WTC11 (cell line): ENCODE data around the gene FOXG1. TPM values are rescaled to one million over a fixed set of nuclear protein-coding genes. Genes with fewer than 3 reads are reported as not detected.

Experiments used
- ATAC-seq: fragments of 200-7000 bp; cut with Tn5 transposase; 2 replicates; pipeline ENCODE4 v1.10.0; 2021; ENCODE audit warnings: mild to moderate bottlenecking, moderate library complexity
- CTCF ChIA-PET: fragments of 300-600 bp; sonication (Branson Sonifier 250); formaldehyde crosslinking; loops from one replicate; lab custom pipeline; 2021; ENCODE audit warnings: antibody characterized with exemption; lab: Charles Lee
- POLR2A ChIA-PET: fragments of 350-600 bp; sonication (Branson Sonifier 250); formaldehyde crosslinking; loops from one replicate; lab custom pipeline; 2021; ENCODE audit warnings: antibody characterized with exemption; lab: Charles Lee
- DNase-seq: peaks from one replicate; pipeline ENCODE4 v3.0.0; 2021; ENCODE audit warnings: low spot score
- H3K27ac Mint-ChIP-seq: 2 replicates; pipeline ENCODE4 v1.8.0; 2021; ENCODE audit warnings: mixed read lengths
- H3K27me3 Mint-ChIP-seq: 2 replicates; pipeline ENCODE4 v1.8.0; 2021; ENCODE audit warnings: low read depth, mild to moderate bottlenecking, moderate library complexity, mixed read lengths
- H3K36me3 Mint-ChIP-seq: 2 replicates; pipeline ENCODE4 v1.8.0; 2021; ENCODE audit warnings: mixed read lengths
- H3K4me1 Mint-ChIP-seq: 2 replicates; pipeline ENCODE4 v1.8.0; 2022; ENCODE audit warnings: mixed read lengths
- H3K4me3 Mint-ChIP-seq: 2 replicates; pipeline ENCODE4 v1.8.0; 2021; ENCODE audit warnings: mild to moderate bottlenecking, moderate library complexity, mixed read lengths
- H3K9me3 Mint-ChIP-seq: 2 replicates; pipeline ENCODE4 v1.8.0; 2021; ENCODE audit warnings: mixed read lengths
- AR ChIP-seq: fragments of 250-450 bp; sonication (Bioruptor Pico); IDR thresholded peaks from 2 replicates; pipeline ENCODE4 v1.9.0; 2021; ENCODE audit warnings: mild to moderate bottlenecking
- CDX4 ChIP-seq: fragments of 250-450 bp; sonication (Bioruptor Pico); IDR thresholded peaks from 2 replicates; pipeline ENCODE4 v1.9.0; 2021; ENCODE audit warnings: moderate library complexity, mild to moderate bottlenecking, inconsistent platforms, borderline replicate concordance
- FOXP1 ChIP-seq: sonication (generic); formaldehyde crosslinking; IDR thresholded peaks from 2 replicates; pipeline ENCODE4 v1.8.0; 2022; ENCODE audit warnings: missing genetic modification reagents, mild to moderate bottlenecking, moderate library complexity, borderline replicate concordance
- KAT7 ChIP-seq: sonication (generic); formaldehyde crosslinking; IDR thresholded peaks from 2 replicates; pipeline ENCODE4 v1.8.1; 2023; ENCODE audit warnings: missing genetic modification reagents, mild to moderate bottlenecking, borderline replicate concordance
- MLX ChIP-seq: sonication (generic); formaldehyde crosslinking; IDR thresholded peaks from 2 replicates; pipeline ENCODE4 v1.8.1; 2023; ENCODE audit warnings: mild to moderate bottlenecking, missing genetic modification reagents, moderate library complexity
- MXD4 ChIP-seq: fragments of 250-450 bp; sonication (Bioruptor Pico); IDR thresholded peaks from 2 replicates; pipeline ENCODE4 v1.8.0; 2021; ENCODE audit warnings: mild to moderate bottlenecking, moderate library complexity, borderline replicate concordance
- MYBL2 ChIP-seq: sonication (generic); formaldehyde crosslinking; IDR thresholded peaks from 2 replicates; pipeline ENCODE4 v1.8.1; 2023; ENCODE audit warnings: mild to moderate bottlenecking, moderate library complexity, missing genetic modification reagents
- NFATC4 ChIP-seq: fragments of 250-450 bp; sonication (Bioruptor Pico); IDR thresholded peaks from 2 replicates; pipeline ENCODE4 v1.9.0; 2021; ENCODE audit warnings: mild to moderate bottlenecking
- OVOL2 ChIP-seq: fragments of 250-450 bp; sonication (Bioruptor Pico); IDR thresholded peaks from 2 replicates; pipeline ENCODE4 v1.9.0; 2021; ENCODE audit warnings: mild to moderate bottlenecking, borderline replicate concordance
- RORB ChIP-seq: fragments of 250-450 bp; sonication (Bioruptor Pico); IDR thresholded peaks from 2 replicates; pipeline ENCODE4 v1.9.0; 2021; ENCODE audit warnings: mild to moderate bottlenecking
- TCF7 ChIP-seq: sonication (generic); formaldehyde crosslinking; IDR thresholded peaks from 2 replicates; pipeline ENCODE4 v1.8.0; 2022; ENCODE audit warnings: mild to moderate bottlenecking, low read depth, missing genetic modification reagents, moderate library complexity
- USF2 ChIP-seq: sonication (generic); formaldehyde crosslinking; IDR thresholded peaks from 2 replicates; pipeline ENCODE4 v1.8.1; 2023; ENCODE audit warnings: mild to moderate bottlenecking, missing genetic modification reagents, moderate library complexity
- ZBTB43 ChIP-seq: sonication (generic); formaldehyde crosslinking; IDR thresholded peaks from 2 replicates; pipeline ENCODE4 v1.8.1; 2023; ENCODE audit warnings: mild to moderate bottlenecking, missing genetic modification reagents
- ZNF138 ChIP-seq: sonication (generic); formaldehyde crosslinking; conservative IDR thresholded peaks from 2 replicates; pipeline ENCODE4 v1.8.1; 2022; ENCODE audit warnings: mild to moderate bottlenecking, moderate library complexity, missing genetic modification reagents
- ZNF219 ChIP-seq: sonication (generic); formaldehyde crosslinking; IDR thresholded peaks from 2 replicates; pipeline ENCODE4 v1.8.0; 2023; ENCODE audit warnings: missing genetic modification reagents, mild to moderate bottlenecking, borderline replicate concordance
- ZNF232 ChIP-seq: sonication (generic); formaldehyde crosslinking; IDR thresholded peaks from 2 replicates; pipeline ENCODE4 v1.8.0; 2022; ENCODE audit warnings: mild to moderate bottlenecking, missing genetic modification reagents
- total RNA-seq: library from RNA; stranded (reverse); gene quantifications from 3 replicates; pipeline ENCODE4 v1.2.3, GENCODE V29; 2021
- TF ChIP-seq, protein P1 (sequence below): sonication (generic); formaldehyde crosslinking; IDR thresholded peaks from 2 replicates; pipeline ENCODE4 v1.8.0; 2022; ENCODE audit warnings: mild to moderate bottlenecking, missing genetic modification reagents
- TF ChIP-seq, protein P2 (sequence below): sonication (generic); formaldehyde crosslinking; IDR thresholded peaks from 2 replicates; pipeline ENCODE4 v1.8.0; 2022; ENCODE audit warnings: mild to moderate bottlenecking, missing genetic modification reagents
- TF ChIP-seq, protein P3 (sequence below): fragments of 200-600 bp; IDR thresholded peaks from 2 replicates; pipeline ENCODE4 v1.8.0; 2022; ENCODE audit warnings: antibody characterized with exemption
- TF ChIP-seq, protein P4 (sequence below): sonication (generic); formaldehyde crosslinking; IDR thresholded peaks from 2 replicates; pipeline ENCODE4 v1.8.1; 2023; ENCODE audit warnings: mild to moderate bottlenecking, moderate library complexity, missing genetic modification reagents

FOXG1 gene
- total RNA-seq, 1 experiment from 2014 or later = 0.09 TPM

DNA sequence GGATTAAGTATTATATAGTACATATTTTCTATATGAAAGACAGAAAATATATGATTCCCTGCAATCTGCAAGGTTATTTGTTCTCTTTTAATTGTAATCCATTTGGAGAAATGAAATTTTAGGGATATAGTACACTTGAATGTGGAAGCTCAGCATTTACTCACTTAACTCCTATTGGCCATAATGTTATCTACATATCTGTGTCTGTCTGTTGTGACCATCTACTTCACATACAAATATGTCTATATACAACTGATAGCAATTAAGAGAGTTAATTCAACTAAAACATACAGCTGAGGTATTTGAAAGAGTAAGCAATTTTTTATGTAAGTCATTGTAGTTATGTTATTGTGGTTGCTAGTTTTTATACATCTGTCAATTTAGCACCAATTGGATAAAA is 12.9 kb downstream of the FOXG1 start:
- DNase-seq = no peak
- Mint-ChIP-seq H3K27me3 (peaks cover 100% of the 10 kb centered on the region), H3K36me3 (no peaks in the 10 kb centered on the region), H3K4me3 (no peak overlapping the region), H3K4me1 (peaks cover 49% of the 10 kb centered on the region), H3K9me3 (no peaks in the 10 kb centered on the region), H3K27ac (no peak overlapping the region)
- POLR2A ChIA-PET = no interaction called here
- CTCF ChIA-PET = interaction anchor here (1.1 kb wide), 1 partner anchor 23 kb away, joined by 7 read pairs; no protein-coding TSS in a partner anchor
- no peak for TF ChIP-seq KAT7 (CRISPR knock-in tag)
- TF ChIP-seq MYBL2 = no peak
- TF ChIP-seq, protein P1, sequence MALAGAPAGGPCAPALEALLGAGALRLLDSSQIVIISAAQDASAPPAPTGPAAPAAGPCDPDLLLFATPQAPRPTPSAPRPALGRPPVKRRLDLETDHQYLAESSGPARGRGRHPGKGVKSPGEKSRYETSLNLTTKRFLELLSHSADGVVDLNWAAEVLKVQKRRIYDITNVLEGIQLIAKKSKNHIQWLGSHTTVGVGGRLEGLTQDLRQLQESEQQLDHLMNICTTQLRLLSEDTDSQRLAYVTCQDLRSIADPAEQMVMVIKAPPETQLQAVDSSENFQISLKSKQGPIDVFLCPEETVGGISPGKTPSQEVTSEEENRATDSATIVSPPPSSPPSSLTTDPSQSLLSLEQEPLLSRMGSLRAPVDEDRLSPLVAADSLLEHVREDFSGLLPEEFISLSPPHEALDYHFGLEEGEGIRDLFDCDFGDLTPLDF (CRISPR knock-in tag) = no peak
- no peak for TF ChIP-seq MLX (CRISPR knock-in tag)
- TF ChIP-seq CDX4 (CRISPR knock-in tag) = no peak
- no peak for TF ChIP-seq USF2 (CRISPR knock-in tag)
- no peak for ATAC-seq

- ChIA-PET POLR2A (interaction anchor here (0.6 kb wide), 1 partner anchor 436 kb away, joined by 3 read pairs; no protein-coding TSS in a partner anchor), CTCF (interaction anchor here (0.6 to 1.1 kb wide), 2 partner anchors 12 to 24 kb away, joined by 3 to 4 read pairs; no protein-coding TSS in a partner anchor)
- Mint-ChIP-seq H3K27ac (no peak overlapping the region), H3K9me3 (peaks cover 5% of the 10 kb centered on the region; the same call in 1 of the 2 replicates), H3K4me1 (peaks cover 46% of the 10 kb centered on the region), H3K4me3 (no peak overlapping the region), H3K36me3 (no peaks in the 10 kb centered on the region), H3K27me3 (peaks cover 100% of the 10 kb centered on the region)
- peak; percentile 60 for ATAC-seq
- DNase-seq = no peak
- TF ChIP-seq ZBTB43 = no peak
- no peak for TF ChIP-seq ZNF138 (CRISPR knock-in tag)
- no peak for TF ChIP-seq MLX (CRISPR knock-in tag)
- TF ChIP-seq, protein P2, sequence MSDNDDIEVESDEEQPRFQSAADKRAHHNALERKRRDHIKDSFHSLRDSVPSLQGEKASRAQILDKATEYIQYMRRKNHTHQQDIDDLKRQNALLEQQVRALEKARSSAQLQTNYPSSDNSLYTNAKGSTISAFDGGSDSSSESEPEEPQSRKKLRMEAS (CRISPR knock-in tag) = no peak
- TF ChIP-seq MXD4 (CRISPR knock-in tag) = no peak
- TF ChIP-seq, protein P3, sequence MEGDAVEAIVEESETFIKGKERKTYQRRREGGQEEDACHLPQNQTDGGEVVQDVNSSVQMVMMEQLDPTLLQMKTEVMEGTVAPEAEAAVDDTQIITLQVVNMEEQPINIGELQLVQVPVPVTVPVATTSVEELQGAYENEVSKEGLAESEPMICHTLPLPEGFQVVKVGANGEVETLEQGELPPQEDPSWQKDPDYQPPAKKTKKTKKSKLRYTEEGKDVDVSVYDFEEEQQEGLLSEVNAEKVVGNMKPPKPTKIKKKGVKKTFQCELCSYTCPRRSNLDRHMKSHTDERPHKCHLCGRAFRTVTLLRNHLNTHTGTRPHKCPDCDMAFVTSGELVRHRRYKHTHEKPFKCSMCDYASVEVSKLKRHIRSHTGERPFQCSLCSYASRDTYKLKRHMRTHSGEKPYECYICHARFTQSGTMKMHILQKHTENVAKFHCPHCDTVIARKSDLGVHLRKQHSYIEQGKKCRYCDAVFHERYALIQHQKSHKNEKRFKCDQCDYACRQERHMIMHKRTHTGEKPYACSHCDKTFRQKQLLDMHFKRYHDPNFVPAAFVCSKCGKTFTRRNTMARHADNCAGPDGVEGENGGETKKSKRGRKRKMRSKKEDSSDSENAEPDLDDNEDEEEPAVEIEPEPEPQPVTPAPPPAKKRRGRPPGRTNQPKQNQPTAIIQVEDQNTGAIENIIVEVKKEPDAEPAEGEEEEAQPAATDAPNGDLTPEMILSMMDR = no peak
- no peak for TF ChIP-seq TCF7 (CRISPR knock-in tag)
- TF ChIP-seq AR (CRISPR knock-in tag) = no peak
- no peak for TF ChIP-seq RORB
- TF ChIP-seq NFATC4 = no peak
- TF ChIP-seq ZNF232 (CRISPR knock-in tag) = no peak
- TF ChIP-seq OVOL2 (CRISPR knock-in tag) = no peak
- TF ChIP-seq FOXP1 = no peak
- TF ChIP-seq, protein P4, sequence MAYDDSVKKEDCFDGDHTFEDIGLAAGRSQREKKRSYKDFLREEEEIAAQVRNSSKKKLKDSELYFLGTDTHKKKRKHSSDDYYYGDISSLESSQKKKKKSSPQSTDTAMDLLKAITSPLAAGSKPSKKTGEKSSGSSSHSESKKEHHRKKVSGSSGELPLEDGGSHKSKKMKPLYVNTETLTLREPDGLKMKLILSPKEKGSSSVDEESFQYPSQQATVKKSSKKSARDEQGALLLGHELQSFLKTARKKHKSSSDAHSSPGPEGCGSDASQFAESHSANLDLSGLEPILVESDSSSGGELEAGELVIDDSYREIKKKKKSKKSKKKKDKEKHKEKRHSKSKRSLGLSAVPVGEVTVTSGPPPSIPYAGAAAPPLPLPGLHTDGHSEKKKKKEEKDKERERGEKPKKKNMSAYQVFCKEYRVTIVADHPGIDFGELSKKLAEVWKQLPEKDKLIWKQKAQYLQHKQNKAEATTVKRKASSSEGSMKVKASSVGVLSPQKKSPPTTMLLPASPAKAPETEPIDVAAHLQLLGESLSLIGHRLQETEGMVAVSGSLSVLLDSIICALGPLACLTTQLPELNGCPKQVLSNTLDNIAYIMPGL (CRISPR knock-in tag) = no peak
- no peak for TF ChIP-seq ZNF219 (CRISPR knock-in tag)
These were observed 14.5 kb downstream of the FOXG1 start for GRCh38 chr14:28780843-28781820.
